ENCODE results near the gene NAV2.
"Not testable (repeated sequence)": the region's sequence is repeated elsewhere in the genome, so short reads cannot be mapped to it uniquely, and the experiment has no call there.

The NAV2 gene

GRCh38 chr11:19881177-19881576, 168.5 kb downstream of the NAV2 start:
- no peak for DNase-seq

GRCh38 chr11:19882356-19882755, 169.7 kb downstream of the NAV2 start:
- no peak for DNase-seq

- no peak for DNase-seq
Measured at GRCh38 chr11:19886498-19886897, 173.9 kb downstream of the NAV2 start.

- DNase-seq, result no peak
Measured at GRCh38 chr11:19887842-19888241, 175.2 kb downstream of the NAV2 start.

- DNase-seq, result no peak
Measured at GRCh38 chr11:19889531-19889930, 176.9 kb downstream of the NAV2 start.

- no peak for DNase-seq
Measured at GRCh38 chr11:19890308-19890707, 177.7 kb downstream of the NAV2 start.

GRCh38 chr11:19891022-19891421, 178.4 kb downstream of the NAV2 start:
- no peak for DNase-seq

GRCh38 chr11:19892387-19892786, 179.8 kb downstream of the NAV2 start:
- peak in 8 of 56 donors; percentile 13 to 43 (median 18) for DNase-seq

- DNase-seq, result no peak
Measured at GRCh38 chr11:19892876-19893275, 180.2 kb downstream of the NAV2 start.

GRCh38 chr11:19894404-19894803, 181.8 kb downstream of the NAV2 start:
- DNase-seq, result no peak

- DNase-seq, result not testable (repeated sequence)
Measured at GRCh38 chr11:19895037-19895436, 182.4 kb downstream of the NAV2 start.

GRCh38 chr11:19895776-19896175, 183.1 kb downstream of the NAV2 start:
- no peak for DNase-seq

GRCh38 chr11:19903620-19904069, 191.0 kb downstream of the NAV2 start:
- DNase-seq, result peak in 47 of 56 donors; percentile 11 to 88 (median 48)

GRCh38 chr11:19905280-19905853, 192.7 kb downstream of the NAV2 start:
- no peak for DNase-seq

- no peak for DNase-seq
Measured at GRCh38 chr11:19906126-19906525, 193.5 kb downstream of the NAV2 start.

- DNase-seq, result no peak
Measured at GRCh38 chr11:19907008-19907579, 194.5 kb downstream of the NAV2 start.

- DNase-seq, result no peak
Measured at GRCh38 chr11:19907839-19908238, 195.2 kb downstream of the NAV2 start.

GRCh38 chr11:19910931-19911330, 198.3 kb downstream of the NAV2 start:
- no peak for DNase-seq

GRCh38 chr11:19912115-19912957, 199.7 kb downstream of the NAV2 start:
- no peak for DNase-seq

GRCh38 chr11:19912958-19913892, 200.6 kb downstream of the NAV2 start:
- no peak for DNase-seq

GRCh38 chr11:19913893-19914249, 201.2 kb downstream of the NAV2 start:
- no peak for DNase-seq

- no peak for DNase-seq
Measured at GRCh38 chr11:19915808-19916207, 203.2 kb downstream of the NAV2 start.

Measured in nucleus accumbens (tissue), 56 donors.